Activated naive CD4-positive, alpha-beta T cell treated with anti-CD3 and anti-CD28 coated beads, Interleukin-2, amount 50 U/mL, for 72 hours (primary cell): ENCODE data around the gene CEP85L. TPM values are rescaled to one million over a fixed set of nuclear protein-coding genes. Genes with fewer than 3 reads are reported as not detected.
A peak's percentile ranks its signal among the peaks of the same experiment; 100 is the strongest.

Source experiments
- ATAC-seq, 2 donors: fragments of 150-1000 bp; cut with Tn5 transposase; 2 replicates each; pipeline ENCODE4 v1.10.0; 2021; ENCODE audit warnings: mild to moderate bottlenecking in 2 of 2, moderate library complexity in 2 of 2
- DNase-seq, 2 donors: peaks; one replicate each; pipeline ENCODE4 v3.0.0; 2021 to 2022; ENCODE audit warnings: low spot score in 2 of 2
- H3K27ac Mint-ChIP-seq, 2 donors: one replicate each; pipeline ENCODE4 v1.8.0; 2022; ENCODE audit warnings: mild to moderate bottlenecking in 2 of 2, mixed read lengths in 2 of 2
- H3K36me3 Mint-ChIP-seq, 2 donors: one replicate each; pipeline ENCODE4 v1.8.0; 2022; ENCODE audit warnings: mixed read lengths in 2 of 2
- H3K9me3 Mint-ChIP-seq, 2 donors: one replicate each; pipeline ENCODE4 v1.8.0; 2022; ENCODE audit warnings: mixed read lengths in 2 of 2
- total RNA-seq, 2 donors: library from RNA; stranded (reverse); gene quantifications; one replicate each; pipeline ENCODE4 v1.2.3, GENCODE V29; 2022

The CEP85L gene
- total RNA-seq, 2 donors from 2014 or later, result 38.5 to 41.3 TPM

GRCh38 chr6:118644007-118644406 lies 7.4 kb downstream of the CEP85L start:
- Mint-ChIP-seq H3K27ac (peak overlapping the region in 1 of 2 donors; percentile 9), H3K36me3 (peaks cover 0 to 8% of the 10 kb centered on the region in 2 donors)
- ATAC-seq, result peak; percentile 34 to 50

GRCh38 chr6:118641042-118641441 lies 10.3 kb downstream of the CEP85L start:
- Mint-ChIP-seq H3K9me3 (no peaks in the 10 kb centered on the region), H3K27ac (no peak overlapping the region), H3K36me3 (peaks cover 0 to 8% of the 10 kb centered on the region in 2 donors)
- no peak for DNase-seq
- no peak for ATAC-seq

More at GRCh38 chr6:118644007-118644406, 7.4 kb downstream of the CEP85L start:
- H3K9me3 Mint-ChIP-seq, result no peaks in the 10 kb centered on the region
- DNase-seq, result no peak

DNA sequence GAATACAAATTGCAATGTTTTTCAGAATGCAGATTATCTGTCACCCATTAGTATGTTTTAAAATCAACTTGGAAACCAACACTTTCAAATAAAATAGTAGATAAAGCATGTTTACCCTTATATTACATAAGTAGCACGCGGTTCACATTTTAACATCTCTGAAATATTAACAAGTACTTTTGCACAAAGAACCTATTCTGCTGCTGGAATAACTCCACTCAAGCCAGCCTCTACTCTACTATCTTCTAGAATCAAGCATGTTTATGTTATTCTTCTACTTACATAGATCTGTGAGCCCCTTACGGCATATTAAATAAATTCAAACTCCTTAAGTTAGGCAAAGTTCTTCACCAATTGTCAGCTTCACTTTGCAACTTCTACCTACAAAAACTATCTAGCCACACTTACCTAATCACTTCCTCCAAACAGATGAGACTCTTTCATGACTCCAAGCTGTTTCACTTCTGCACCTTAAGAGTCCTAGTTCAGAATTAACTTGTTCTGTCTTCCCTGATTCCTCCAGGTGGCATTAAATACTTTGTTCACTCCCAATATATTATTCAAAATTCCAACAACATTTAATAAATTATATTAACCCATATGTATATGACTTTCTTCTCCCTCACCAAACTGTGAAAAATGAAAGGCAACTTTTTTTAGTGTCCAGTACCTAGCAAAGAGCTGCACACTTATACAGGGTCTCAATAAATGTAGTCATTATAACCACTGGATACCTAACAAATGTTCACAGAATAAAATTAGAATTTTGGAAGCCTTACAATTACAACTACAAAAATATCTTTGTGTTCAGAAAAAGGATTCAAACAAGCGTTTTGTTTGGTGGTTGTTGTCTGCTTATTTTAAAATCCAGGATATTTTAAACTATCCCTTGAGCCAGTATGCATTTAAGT lies 12.1 kb downstream of the CEP85L start:
- no peaks in the 10 kb centered on the region for H3K36me3 Mint-ChIP-seq
- ATAC-seq, result peak in 1 of 2 donors; percentile 24
- no peak for DNase-seq
- no peak overlapping the region for H3K27ac Mint-ChIP-seq
- H3K9me3 Mint-ChIP-seq, result no peaks in the 10 kb centered on the region

DNA sequence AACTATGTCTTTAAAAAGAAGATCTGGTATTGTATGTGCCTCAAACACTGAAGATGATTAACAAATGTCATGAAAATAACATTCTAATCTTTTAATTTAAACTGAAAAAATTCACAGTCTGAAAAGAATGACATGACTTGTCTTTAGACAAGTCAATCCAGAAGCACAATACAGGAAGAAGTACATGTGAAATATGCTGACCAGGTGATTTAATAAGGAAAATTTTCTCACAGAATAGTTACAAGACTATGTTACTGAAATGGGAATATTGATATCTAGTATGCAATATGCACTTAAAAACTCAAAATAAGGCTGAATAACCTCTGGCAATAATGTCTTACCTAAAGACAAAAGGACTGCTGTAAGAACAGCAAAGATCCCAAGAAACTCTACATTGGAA lies 13.1 kb downstream of the CEP85L start:
- H3K9me3 Mint-ChIP-seq, result no peaks in the 10 kb centered on the region
- DNase-seq, result no peak
- H3K27ac Mint-ChIP-seq, result no peak overlapping the region
- H3K36me3 Mint-ChIP-seq, result no peaks in the 10 kb centered on the region
- no peak for ATAC-seq

- Mint-ChIP-seq H3K9me3 (no peaks in the 10 kb centered on the region), H3K27ac (no peak overlapping the region), H3K36me3 (peaks cover 0 to 15% of the 10 kb centered on the region in 2 donors)
- no peak for ATAC-seq
- no peak for DNase-seq
These were observed 15.3 kb downstream of the CEP85L start for GRCh38 chr6:118635909-118636735.

DNA sequence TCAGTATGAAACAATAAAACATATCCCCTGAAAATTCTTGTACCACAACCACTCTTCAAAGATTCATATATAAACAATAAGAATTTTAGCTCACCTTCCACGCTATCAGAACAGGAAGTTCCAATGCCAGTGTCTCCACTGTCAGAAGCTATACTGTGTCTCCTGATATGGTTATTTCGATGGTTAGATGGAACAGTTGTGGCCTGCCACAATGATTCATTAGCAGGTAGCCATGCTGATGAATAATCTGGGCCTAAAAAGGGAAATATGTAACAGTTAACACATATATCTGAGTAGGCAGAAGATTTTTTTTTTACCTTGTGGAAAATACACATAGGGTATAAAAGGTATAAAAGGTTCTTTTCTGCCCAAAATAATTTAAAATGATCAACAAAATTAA lies 19.0 kb downstream of the CEP85L start:
- Mint-ChIP-seq H3K36me3 (peaks cover under 1 to 41% of the 10 kb centered on the region in 2 donors), H3K9me3 (peaks cover 0 to 9% of the 10 kb centered on the region in 2 donors), H3K27ac (no peak overlapping the region)
- ATAC-seq, result peak; percentile 74 to 94
- DNase-seq, result no peak

- ATAC-seq (no peak), DNase-seq (no peak)
- H3K36me3 Mint-ChIP-seq, result peaks cover 14 to 56% of the 10 kb centered on the region in 2 donors
- H3K9me3 Mint-ChIP-seq, result peaks cover 6 to 17% of the 10 kb centered on the region in 2 donors
- H3K27ac Mint-ChIP-seq, result no peak overlapping the region
These were observed 20.5 kb downstream of the CEP85L start for GRCh38 chr6:118630923-118631322.

DNA sequence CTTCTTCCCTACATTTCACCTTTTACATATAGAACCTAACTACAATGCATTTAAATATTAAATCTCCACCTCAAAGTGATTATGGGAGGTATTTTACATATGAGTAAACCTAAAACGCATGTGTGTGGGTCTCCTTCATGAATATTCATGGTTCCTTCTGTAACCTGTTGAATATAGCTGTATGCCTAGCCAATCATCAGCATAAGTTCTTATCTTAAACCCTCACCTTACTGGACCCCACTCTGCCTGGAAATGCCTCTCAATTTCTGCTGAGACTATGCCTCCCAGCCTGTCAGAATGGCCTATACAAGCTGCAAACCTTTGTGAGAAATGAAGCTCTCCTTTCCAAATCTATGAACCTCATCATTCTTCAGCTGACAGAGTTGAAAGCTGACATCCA lies 21.3 kb downstream of the CEP85L start:
- Mint-ChIP-seq H3K9me3 (peaks cover 6 to 17% of the 10 kb centered on the region in 2 donors), H3K27ac (no peak overlapping the region), H3K36me3 (peaks cover 14 to 64% of the 10 kb centered on the region in 2 donors)
- ATAC-seq, result no peak
- no peak for DNase-seq

DNA sequence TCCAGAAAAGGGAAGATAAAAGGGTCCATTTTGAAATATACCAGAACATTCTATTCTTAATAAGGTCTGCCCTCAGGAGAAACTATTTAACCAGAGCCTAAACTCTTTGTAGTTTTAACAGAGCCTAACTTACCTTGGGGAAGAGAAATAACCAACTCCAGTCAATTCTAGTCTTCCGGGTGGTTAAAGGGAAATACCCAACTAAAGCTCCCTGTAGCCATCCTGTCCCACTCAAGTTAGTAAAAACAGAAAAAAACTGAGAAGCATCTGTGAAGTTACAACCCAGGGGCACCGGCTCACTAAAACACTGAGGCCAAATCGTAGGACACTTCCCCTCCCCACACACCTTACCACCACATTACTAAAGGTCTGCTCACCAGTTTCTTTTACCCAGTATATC lies 23.7 kb downstream of the CEP85L start:
- Mint-ChIP-seq H3K9me3 (peaks cover 6 to 17% of the 10 kb centered on the region in 2 donors), H3K36me3 (peaks cover 14 to 65% of the 10 kb centered on the region in 2 donors), H3K27ac (no peak overlapping the region)
- peak in 1 of 2 donors; percentile 51 for ATAC-seq
- no peak for DNase-seq

DNA sequence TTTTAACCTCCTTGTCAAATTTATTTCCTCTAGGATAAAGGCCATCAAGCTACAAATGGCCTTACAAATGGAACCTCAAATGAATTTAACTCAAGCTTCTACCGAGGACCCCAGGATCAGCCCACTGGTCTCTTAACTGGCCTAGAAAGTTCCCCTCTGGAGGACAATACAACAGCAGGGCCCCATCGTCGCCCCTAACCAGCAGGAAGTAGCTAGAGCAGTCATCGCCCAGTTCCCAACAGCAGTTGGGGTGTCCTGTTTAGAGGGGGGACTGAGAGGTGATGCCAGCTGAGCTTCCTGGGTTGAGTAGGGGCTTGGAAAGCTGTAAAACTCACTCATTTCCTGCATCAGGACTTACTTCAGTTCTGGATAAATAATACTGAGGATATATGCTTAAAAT lies 25.6 kb downstream of the CEP85L start:
- Mint-ChIP-seq H3K36me3 (peaks cover 14 to 50% of the 10 kb centered on the region in 2 donors), H3K27ac (no peak overlapping the region)
- DNase-seq, result no peak

DNA sequence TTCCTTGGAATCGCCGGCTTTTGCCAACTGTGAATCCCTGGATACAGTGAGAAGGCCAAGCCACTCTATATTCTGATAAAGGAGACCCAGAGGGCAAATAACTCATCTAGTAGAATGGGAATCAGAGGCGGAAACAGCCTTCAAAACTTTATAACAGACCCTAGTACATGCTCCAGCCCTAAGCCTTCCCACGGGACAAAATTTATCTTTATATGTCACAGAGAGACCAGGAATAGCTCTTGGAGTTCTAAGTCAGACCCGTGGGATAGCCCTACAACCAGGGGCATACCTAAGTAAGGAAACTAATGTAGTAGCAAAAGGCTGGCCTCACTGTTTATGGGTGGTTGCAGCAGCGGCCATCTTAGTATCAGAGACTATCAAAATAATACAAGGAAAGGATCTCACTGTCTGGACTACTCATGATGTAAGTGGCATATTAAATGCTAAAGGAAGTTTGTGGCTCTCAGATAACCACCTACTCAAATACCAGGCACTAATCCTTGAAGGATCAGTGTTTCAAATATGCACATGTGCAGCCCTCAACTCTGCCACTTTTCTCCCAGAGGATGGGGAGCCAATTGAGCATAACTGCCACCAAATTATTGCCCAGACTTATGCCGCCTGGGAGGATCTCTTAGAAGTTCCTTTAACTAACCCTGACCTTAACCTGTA lies 29.5 kb downstream of the CEP85L start:
- DNase-seq (no peak), ATAC-seq (no peak)
- Mint-ChIP-seq H3K27ac (peak overlapping the region in 1 of 2 donors; percentile 32), H3K9me3 (peaks cover 6 to 8% of the 10 kb centered on the region in 2 donors), H3K36me3 (peaks cover 10 to 28% of the 10 kb centered on the region in 2 donors)

More for the DNA sequence above, 25.6 kb downstream of the CEP85L start:
- H3K9me3 Mint-ChIP-seq, result peaks cover 6 to 17% of the 10 kb centered on the region in 2 donors
- ATAC-seq, result no peak

GRCh38 chr6:118620202-118620601 lies 31.2 kb downstream of the CEP85L start:
- Mint-ChIP-seq H3K36me3 (peaks cover 0 to 11% of the 10 kb centered on the region in 2 donors), H3K27ac (no peak overlapping the region), H3K9me3 (no peaks in the 10 kb centered on the region)
- ATAC-seq, result no peak
- DNase-seq, result no peak

GRCh38 chr6:118618676-118619377 lies 32.6 kb downstream of the CEP85L start:
- peak; percentile 74 to 81 for ATAC-seq
- H3K36me3 Mint-ChIP-seq, result peaks cover 0 to 12% of the 10 kb centered on the region in 2 donors
- no peaks in the 10 kb centered on the region for H3K9me3 Mint-ChIP-seq
- peak; percentile 67 to 68 for DNase-seq
- H3K27ac Mint-ChIP-seq, result peak overlapping the region in 1 of 2 donors; percentile 22

DNA sequence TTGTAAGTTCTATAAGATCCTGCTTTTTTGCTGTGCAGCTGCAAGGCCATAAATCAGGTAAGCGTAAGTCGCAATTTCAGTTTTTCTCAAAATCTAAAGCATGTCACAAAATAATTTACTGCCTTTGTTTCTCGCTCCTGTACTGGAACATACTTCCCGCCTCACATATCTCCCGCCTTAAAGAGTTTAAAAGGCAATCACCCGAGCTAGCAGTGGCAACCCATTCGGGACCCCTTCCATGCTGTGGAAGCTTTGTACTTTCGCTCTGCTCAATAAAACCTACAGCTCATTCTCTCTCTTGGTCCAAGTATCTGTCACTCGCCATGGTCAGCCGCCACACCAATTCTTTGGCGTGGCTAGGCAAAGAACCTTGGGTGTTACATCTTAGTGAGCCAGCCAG lies 34.0 kb downstream of the CEP85L start:
- no peak for ATAC-seq
- Mint-ChIP-seq H3K36me3 (peaks cover 0 to 22% of the 10 kb centered on the region in 2 donors), H3K9me3 (no peaks in the 10 kb centered on the region), H3K27ac (no peak overlapping the region)
- no peak for DNase-seq

DNA sequence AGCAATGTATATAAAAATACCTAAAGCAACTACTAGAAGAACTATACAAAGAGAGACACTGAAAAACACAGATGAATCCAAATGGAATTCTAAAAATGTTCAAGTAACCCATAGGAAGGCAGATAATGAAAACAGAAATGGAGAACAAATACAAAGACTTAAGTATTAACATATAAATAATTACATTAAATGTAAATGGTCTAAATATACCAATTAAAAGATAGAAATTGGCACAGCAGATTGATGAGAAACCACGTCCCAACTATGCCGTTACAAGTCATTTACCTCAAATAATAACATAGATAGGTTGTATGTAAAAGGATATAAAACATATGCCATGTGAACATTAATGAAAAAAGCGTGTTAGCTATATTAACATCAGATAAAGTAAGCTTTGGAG lies 40.1 kb downstream of the CEP85L start:
- Mint-ChIP-seq H3K36me3 (peaks cover 9 to 42% of the 10 kb centered on the region in 2 donors), H3K27ac (no peak overlapping the region), H3K9me3 (peaks cover 3 to 16% of the 10 kb centered on the region in 2 donors)
- ATAC-seq (no peak), DNase-seq (no peak)

DNA sequence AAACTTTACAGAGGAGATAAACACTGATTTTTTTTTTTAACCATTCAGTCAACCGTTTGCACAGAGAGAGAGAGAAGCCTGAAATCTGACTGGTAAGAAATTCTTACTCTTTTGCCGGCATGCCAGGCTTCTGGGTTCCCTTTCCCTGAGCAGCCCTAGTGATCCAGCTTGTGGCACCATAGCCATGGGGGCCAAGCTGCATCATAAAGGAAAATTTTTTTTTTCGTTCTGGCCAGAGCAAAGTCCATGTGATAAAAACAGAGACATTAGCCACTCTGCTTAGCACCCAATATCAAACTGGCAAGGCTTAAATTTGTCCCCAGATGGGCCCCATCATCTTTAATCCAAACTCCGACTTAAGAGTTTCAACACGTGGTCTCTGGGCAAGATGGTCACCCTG lies 44.5 kb downstream of the CEP85L start:
- Mint-ChIP-seq H3K36me3 (peaks cover 20 to 64% of the 10 kb centered on the region in 2 donors), H3K9me3 (peaks cover 1 to 22% of the 10 kb centered on the region in 2 donors), H3K27ac (peak overlapping the region in 1 of 2 donors; percentile 36)
- no peak for ATAC-seq
- DNase-seq, result no peak
